Measurements from ENCODE around the gene ZNF492. TPM values are rescaled to one million over a fixed set of nuclear protein-coding genes. Genes with fewer than 3 reads are reported as not detected.

Gene ZNF492
- total and polyA plus RNA-seq, 2 of the 8 experiments (the other 6 are each of a cell fraction or from before 2014, with no cell fraction given), result not detected

GRCh38 chr19:22619932-22620331 lies 14.2 kb upstream of the ZNF492 start (continued):
- TF ChIP-seq CHD7 (IDR thresholded peaks at IDR 0.05; ENCODE audit: insufficient replicate concordance, low read length), result no peak
- no peak for TF ChIP-seq TEAD4 (IDR thresholded peaks at IDR 0.05; ENCODE audit: low read depth, low read length)
- TF ChIP-seq USF2 (IDR thresholded peaks at IDR 0.05; ENCODE audit: low read length), result no peak
- no peak for TF ChIP-seq EGR1 (IDR thresholded peaks at IDR 0.05; ENCODE audit: borderline replicate concordance, low read depth, low read length)
- no peak for TF ChIP-seq EP300 (IDR thresholded peaks at IDR 0.05; ENCODE audit: borderline replicate concordance in 1 of 2, low read depth in 2 of 2, low read length in 2 of 2)
- TF ChIP-seq MAX (IDR thresholded peaks at IDR 0.05), result no peak
- TF ChIP-seq CHD1 (IDR thresholded peaks at IDR 0.05; ENCODE audit: low read depth, low read length), result no peak
- no peak for TF ChIP-seq TCF12 (IDR thresholded peaks at IDR 0.05; ENCODE audit: low read depth, low read length)
- TF ChIP-seq KDM4A (IDR thresholded peaks at IDR 0.05; ENCODE audit: low read depth, low read length, severe bottlenecking), result no peak
- no peak for TF ChIP-seq ZNF274 (IDR thresholded peaks at IDR 0.05; ENCODE audit: borderline replicate concordance, extremely low read depth, low read length)

Data from H1 (cell line).